ENCODE data around the gene ADAMTS2.

GRCh38 chr5:179278546-179278945, 66.7 kb downstream of the ADAMTS2 start:
- TF ChIP-seq CTCF (conservative IDR thresholded peaks at IDR 0.05 in 1 of 2, IDR thresholded peaks at IDR 0.05 in 1 of 2; ENCODE audit: low read depth in 1 of 2, low read length in 2 of 2) (no peak), EZH2 (IDR thresholded peaks at IDR 0.05; ENCODE audit: low read length, missing control alignments) (no peak)
